CD4-positive, alpha-beta T cell treated with Interleukin-10 for 1 hour (primary cell): ENCODE measurements around the gene SRI.
"Not testable (repeated sequence)": the region's sequence is repeated elsewhere in the genome, so short reads cannot be mapped to it uniquely, and the experiment has no call there.

ENCODE experiments used
- DNase-seq: peaks from one replicate; pipeline ENCODE4 v3.0.0-alpha.2; 2020

SRI gene

GRCh38 chr7:88172842-88173241 lies 47.0 kb downstream of the SRI start:
- no peak for DNase-seq

- DNase-seq, result peak; percentile 15
Observed at GRCh38 chr7:88169717-88170320, 50.0 kb downstream of the SRI start.

- DNase-seq, result no peak
Observed at GRCh38 chr7:88167721-88168120, 52.1 kb downstream of the SRI start.

GRCh38 chr7:88167223-88167622 lies 52.6 kb downstream of the SRI start:
- no peak for DNase-seq

GRCh38 chr7:88165697-88166096 lies 54.1 kb downstream of the SRI start:
- DNase-seq, result no peak

GRCh38 chr7:88159741-88160140 lies 60.1 kb downstream of the SRI start:
- DNase-seq, result not testable (repeated sequence)

GRCh38 chr7:88156356-88156755 lies 63.5 kb downstream of the SRI start:
- DNase-seq, result no peak

- DNase-seq, result no peak
Observed at GRCh38 chr7:88155756-88156155, 64.1 kb downstream of the SRI start.
